Rectal smooth muscle tissue (tissue), 1 donor: ENCODE measurements around the gene UCP3.

Source experiments
- H3K27ac ChIP-seq: one replicate; pipeline ENCODE4 v1.7.0; 2013; ENCODE audit warnings: low read depth, low read length, inconsistent platforms
- H3K27me3 ChIP-seq: one replicate; pipeline ENCODE4 v1.7.0; 2013; ENCODE audit warnings: low read length; ENCODE audit not compliant: control insufficient read depth, insufficient read depth
- H3K36me3 ChIP-seq: one replicate; pipeline ENCODE4 v1.7.0; 2013; ENCODE audit warnings: low read length; ENCODE audit not compliant: control insufficient read depth, insufficient read depth
- H3K4me1 ChIP-seq: one replicate; pipeline ENCODE4 v1.7.0; 2013; ENCODE audit warnings: low read length; ENCODE audit not compliant: control insufficient read depth, insufficient read depth
- H3K4me3 ChIP-seq: one replicate; pipeline ENCODE4 v1.7.0; 2013; ENCODE audit warnings: low read length
- H3K9ac ChIP-seq: one replicate; pipeline ENCODE4 v1.7.0; 2013; ENCODE audit warnings: low read length

UCP3 gene

DNA sequence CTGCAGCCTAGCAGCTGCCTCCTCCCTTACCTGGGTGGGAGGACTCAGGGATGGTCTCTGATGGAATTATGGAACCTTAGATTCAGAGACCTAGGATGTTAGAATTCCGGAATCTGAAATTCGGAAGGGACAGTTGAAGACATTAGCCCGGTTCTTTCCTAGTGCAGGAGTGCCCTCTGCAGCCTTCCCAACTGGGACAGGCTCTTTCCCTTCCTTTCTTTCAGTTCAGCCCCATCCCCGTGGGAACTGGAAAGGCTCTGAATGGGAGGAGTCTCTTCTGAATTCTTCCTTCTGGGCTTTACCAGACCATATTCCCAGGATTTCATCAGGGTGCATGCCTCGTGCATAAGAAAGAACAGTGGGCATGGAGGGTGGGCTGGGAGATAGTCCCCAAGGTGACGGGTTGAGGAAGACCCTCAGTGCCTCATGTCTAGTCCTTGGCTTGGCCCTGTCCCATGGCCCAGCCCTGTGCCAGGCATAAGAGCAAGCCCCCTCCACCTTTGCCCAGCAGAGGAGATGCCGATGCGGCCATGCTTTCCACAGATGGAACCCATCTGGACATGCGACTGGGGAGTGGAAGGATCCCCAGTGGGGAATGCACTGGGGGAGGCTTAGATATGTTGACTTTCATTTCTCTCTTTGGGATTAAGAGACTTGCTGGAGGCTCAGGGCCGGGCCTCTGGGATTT, 43.7 kb downstream of the UCP3 start:
- H3K9ac ChIP-seq: no peak overlapping the region
- H3K27ac ChIP-seq: no peak overlapping the region
- H3K4me3 ChIP-seq: no peak overlapping the region
- H3K4me1 ChIP-seq: no peaks in the 10 kb centered on the region
- no peaks in the 10 kb centered on the region for H3K36me3 ChIP-seq
- peaks cover 2% of the 10 kb centered on the region for H3K27me3 ChIP-seq

GRCh38 chr11:73963861-73964260, 45.0 kb downstream of the UCP3 start:
- no peaks in the 10 kb centered on the region for H3K4me1 ChIP-seq
- no peak overlapping the region for H3K4me3 ChIP-seq
- H3K27ac ChIP-seq: no peak overlapping the region
- no peak overlapping the region for H3K9ac ChIP-seq
- no peaks in the 10 kb centered on the region for H3K36me3 ChIP-seq
- peaks cover 2% of the 10 kb centered on the region for H3K27me3 ChIP-seq

DNA sequence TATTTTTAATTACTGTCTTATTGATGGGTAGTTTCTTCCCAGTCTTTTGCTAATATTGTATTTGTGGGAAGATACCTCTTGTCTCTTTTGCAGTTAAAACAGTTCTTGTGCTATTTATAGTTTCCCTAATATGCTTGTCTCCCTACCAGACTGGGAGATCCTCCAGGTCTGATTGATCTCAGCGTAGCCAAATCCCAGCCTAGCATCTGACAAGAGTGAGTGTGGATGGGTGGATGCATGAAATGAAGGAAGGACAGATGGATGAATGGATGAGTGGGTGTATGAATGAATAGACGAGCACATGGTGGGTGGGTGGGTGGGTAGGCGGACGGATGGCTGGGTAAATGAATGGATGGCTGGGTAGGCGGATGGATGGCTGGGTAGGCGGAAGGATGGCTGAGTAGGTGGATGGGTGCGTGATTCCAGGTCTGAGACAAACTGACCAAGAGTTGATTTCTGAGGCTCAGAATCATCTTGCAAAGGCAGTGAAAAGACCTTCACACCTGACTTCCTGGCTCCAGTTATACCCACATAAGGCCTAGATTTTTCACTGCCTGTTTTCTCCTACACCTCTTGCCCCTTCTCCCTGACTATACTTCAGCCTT, 46.7 kb downstream of the UCP3 start:
- Histone ChIP-seq H3K4me1 (no peaks in the 10 kb centered on the region), H3K36me3 (no peaks in the 10 kb centered on the region), H3K27me3 (peaks cover 2% of the 10 kb centered on the region), H3K27ac (no peak overlapping the region), H3K4me3 (no peak overlapping the region), H3K9ac (no peak overlapping the region)

GRCh38 chr11:73961321-73961720, 47.6 kb downstream of the UCP3 start:
- peaks cover 2% of the 10 kb centered on the region for H3K27me3 ChIP-seq
- no peak overlapping the region for H3K9ac ChIP-seq

DNA sequence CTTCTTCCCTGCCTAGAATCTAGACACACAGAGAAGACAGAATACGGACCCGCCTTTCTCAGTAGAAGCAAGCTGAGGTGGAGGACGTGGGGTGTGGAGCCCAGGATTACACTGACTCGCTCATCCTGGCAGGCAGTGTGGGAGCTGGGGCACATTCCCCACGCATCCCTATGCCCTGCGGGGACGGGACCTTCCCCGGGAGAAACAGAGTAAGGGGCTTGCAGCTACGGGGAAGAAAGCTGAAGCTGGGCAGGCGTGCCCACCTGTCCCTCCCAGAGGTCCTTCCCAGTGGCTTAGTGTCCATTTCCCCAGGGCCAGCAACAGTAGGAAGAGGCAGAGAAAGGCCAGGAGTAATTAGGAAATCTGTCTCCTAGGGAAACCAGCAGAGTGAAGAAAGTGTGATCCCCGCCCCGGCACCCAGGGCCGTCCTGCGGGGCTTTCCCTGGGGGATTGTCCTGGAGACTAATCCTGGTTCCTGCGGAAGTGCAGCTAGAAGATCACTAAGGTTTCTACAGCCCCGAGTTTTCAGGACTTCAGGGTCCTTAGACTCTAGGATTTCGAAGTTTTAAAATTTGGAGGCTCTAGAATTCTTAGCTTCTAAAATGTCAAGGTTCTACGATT, 50.3 kb downstream of the UCP3 start:
- no peak overlapping the region for H3K9ac ChIP-seq
- no peak overlapping the region for H3K4me3 ChIP-seq
- no peaks in the 10 kb centered on the region for H3K36me3 ChIP-seq
- H3K4me1 ChIP-seq: no peaks in the 10 kb centered on the region
- peaks cover 2% of the 10 kb centered on the region for H3K27me3 ChIP-seq
- no peak overlapping the region for H3K27ac ChIP-seq

More at GRCh38 chr11:73961321-73961720, 47.6 kb downstream of the UCP3 start:
- no peaks in the 10 kb centered on the region for H3K36me3 ChIP-seq
- no peaks in the 10 kb centered on the region for H3K4me1 ChIP-seq
- no peak overlapping the region for H3K27ac ChIP-seq
- H3K4me3 ChIP-seq: no peak overlapping the region

- Histone ChIP-seq H3K36me3 (no peaks in the 10 kb centered on the region), H3K9ac (no peak overlapping the region), H3K27ac (no peak overlapping the region), H3K4me1 (no peaks in the 10 kb centered on the region), H3K4me3 (no peak overlapping the region), H3K27me3 (peaks cover 2% of the 10 kb centered on the region)
Measured at GRCh38 chr11:73957654-73958361, 51.1 kb downstream of the UCP3 start.

- Histone ChIP-seq H3K36me3 (no peaks in the 10 kb centered on the region), H3K4me1 (no peaks in the 10 kb centered on the region), H3K4me3 (no peak overlapping the region), H3K9ac (no peak overlapping the region), H3K27ac (no peak overlapping the region), H3K27me3 (peaks cover 2% of the 10 kb centered on the region)
Measured at GRCh38 chr11:73956876-73957653, 51.8 kb downstream of the UCP3 start.

DNA sequence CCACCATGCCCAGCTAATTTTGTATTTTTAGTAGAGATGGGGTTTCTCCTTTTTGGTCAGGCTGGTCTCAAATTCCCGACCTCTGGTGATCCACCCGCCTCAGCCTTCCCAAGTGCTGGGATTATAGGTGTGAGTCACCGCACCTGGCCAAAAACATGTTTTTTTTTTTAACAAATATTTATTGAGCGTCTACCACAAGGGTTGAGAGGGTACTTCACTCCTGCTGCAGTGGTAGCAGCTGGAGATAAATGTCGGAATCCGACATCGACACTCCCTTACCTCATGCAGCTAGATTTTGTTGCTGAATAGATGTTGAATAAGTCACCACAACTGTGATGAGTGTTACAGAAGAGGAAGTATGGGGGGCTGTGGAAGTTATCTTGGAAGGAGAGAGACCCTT, 57.1 kb downstream of the UCP3 start:
- Histone ChIP-seq H3K4me3 (no peak overlapping the region), H3K36me3 (no peaks in the 10 kb centered on the region), H3K9ac (no peak overlapping the region), H3K27me3 (no peaks in the 10 kb centered on the region), H3K4me1 (no peaks in the 10 kb centered on the region), H3K27ac (no peak overlapping the region)

- no peak within 1 kb of the TSS for H3K9ac ChIP-seq
- no peaks in the 10 kb centered on the region for H3K27me3 ChIP-seq
- H3K4me3 ChIP-seq: no peak within 1 kb of the TSS
- no peak within 1 kb of the TSS for H3K27ac ChIP-seq
- no peaks in the 10 kb centered on the region for H3K4me1 ChIP-seq
- H3K36me3 ChIP-seq: no peaks in the 10 kb centered on the region
Measured at GRCh38 chr11:73950869-73951710, 57.8 kb downstream of the UCP3 start, which contains the start of gene DNAJB13. TSS of gene DNAJB13 (plus strand) at chr11:73951026. CDS start at chr11:73951070, 44 bp downstream.
